ENCODE data around the gene NBAS. TPM values are rescaled to one million over a fixed set of nuclear protein-coding genes. Genes with fewer than 3 reads are reported as not detected.

Gene NBAS
- total and polyA plus RNA-seq, 2 of the 13 experiments (the other 11 are each of a cell fraction or from before 2014, with no cell fraction given), result 33.6 to 58.7 TPM

GRCh38 chr2:15435474-15435873, 125.7 kb downstream of the NBAS start (continued):
- TF ChIP-seq ZBTB46 (CRISPR knock-in tag; IDR thresholded peaks at IDR 0.05; ENCODE audit: borderline replicate concordance) (no peak), KLF12 (CRISPR knock-in tag; IDR thresholded peaks at IDR 0.05; ENCODE audit: borderline replicate concordance) (no peak), HNF1B (CRISPR knock-in tag; IDR thresholded peaks at IDR 0.05) (no peak), SRF (IDR thresholded peaks at IDR 0.05; ENCODE audit: low read depth, low read length) (no peak), HOXA3 (CRISPR knock-in tag; IDR thresholded peaks at IDR 0.05) (peak; percentile 56; the same call in 1 of the 2 replicates), FOXA1 (IDR thresholded peaks at IDR 0.05) (no peak), FOXA1 (CRISPR knock-in tag; IDR thresholded peaks at IDR 0.05) (no peak), ZNF747 (CRISPR knock-in tag; IDR thresholded peaks at IDR 0.05; ENCODE audit: borderline replicate concordance) (no peak), ZIK1 (CRISPR knock-in tag; IDR thresholded peaks at IDR 0.05; ENCODE audit: borderline replicate concordance, low read depth) (no peak), RAD51 (IDR thresholded peaks at IDR 0.05; ENCODE audit: borderline replicate concordance) (no peak), ZNF263 (CRISPR knock-in tag; IDR thresholded peaks at IDR 0.05) (no peak), ZNF737 (CRISPR knock-in tag; IDR thresholded peaks at IDR 0.05; ENCODE audit: borderline replicate concordance) (no peak), PHF21A (CRISPR knock-in tag; IDR thresholded peaks at IDR 0.05) (peak; percentile 48), KDM3A (CRISPR knock-in tag; IDR thresholded peaks at IDR 0.05; ENCODE audit: low read depth) (no peak), ZNF18 (CRISPR knock-in tag; IDR thresholded peaks at IDR 0.05; ENCODE audit: insufficient replicate concordance) (no peak), MIER2 (CRISPR knock-in tag; IDR thresholded peaks at IDR 0.05) (0 out of 2 replicates have a peak, but pooled peaks have one; percentile 30), IKZF4 (CRISPR knock-in tag; IDR thresholded peaks at IDR 0.05; ENCODE audit: borderline replicate concordance, low read depth, not compliant biosample characterization) (no peak), ZNF317 (CRISPR knock-in tag; IDR thresholded peaks at IDR 0.05) (no peak), ZBTB2 (CRISPR knock-in tag; IDR thresholded peaks at IDR 0.05; ENCODE audit: low read depth) (no peak), AGO1 (IDR thresholded peaks at IDR 0.05; ENCODE audit: low read depth, low read length, poor library complexity, severe bottlenecking) (no peak), MEIS2 (CRISPR knock-in tag; IDR thresholded peaks at IDR 0.05) (no peak), SMARCE1 (IDR thresholded peaks at IDR 0.05; ENCODE audit: borderline replicate concordance) (no peak), NCOR1 (IDR thresholded peaks at IDR 0.05; ENCODE audit: borderline replicate concordance, low read length) (peak; percentile 92), NBN (conservative IDR thresholded peaks at IDR 0.05) (no peak), KAT2B (IDR thresholded peaks at IDR 0.05; ENCODE audit: borderline replicate concordance, low read depth, low read length) (no peak)

Measured in HepG2 (cell line).